GM21381 (cell line): ENCODE data around the gene CTXN1.
A peak's percentile ranks its signal among the peaks of the same experiment; 100 is the strongest.
"Not testable (repeated sequence)": the region's sequence is repeated elsewhere in the genome, so short reads cannot be mapped to it uniquely, and the experiment has no call there.

Experiments used
- ATAC-seq: cut with Tn5 transposase; IDR thresholded peaks from one replicate; pipeline ENCODE4 v1.9.1; 2021; ENCODE audit warnings: mild to moderate bottlenecking, moderate library complexity; ENCODE audit not compliant: unreplicated experiment

CTXN1 gene

DNA sequence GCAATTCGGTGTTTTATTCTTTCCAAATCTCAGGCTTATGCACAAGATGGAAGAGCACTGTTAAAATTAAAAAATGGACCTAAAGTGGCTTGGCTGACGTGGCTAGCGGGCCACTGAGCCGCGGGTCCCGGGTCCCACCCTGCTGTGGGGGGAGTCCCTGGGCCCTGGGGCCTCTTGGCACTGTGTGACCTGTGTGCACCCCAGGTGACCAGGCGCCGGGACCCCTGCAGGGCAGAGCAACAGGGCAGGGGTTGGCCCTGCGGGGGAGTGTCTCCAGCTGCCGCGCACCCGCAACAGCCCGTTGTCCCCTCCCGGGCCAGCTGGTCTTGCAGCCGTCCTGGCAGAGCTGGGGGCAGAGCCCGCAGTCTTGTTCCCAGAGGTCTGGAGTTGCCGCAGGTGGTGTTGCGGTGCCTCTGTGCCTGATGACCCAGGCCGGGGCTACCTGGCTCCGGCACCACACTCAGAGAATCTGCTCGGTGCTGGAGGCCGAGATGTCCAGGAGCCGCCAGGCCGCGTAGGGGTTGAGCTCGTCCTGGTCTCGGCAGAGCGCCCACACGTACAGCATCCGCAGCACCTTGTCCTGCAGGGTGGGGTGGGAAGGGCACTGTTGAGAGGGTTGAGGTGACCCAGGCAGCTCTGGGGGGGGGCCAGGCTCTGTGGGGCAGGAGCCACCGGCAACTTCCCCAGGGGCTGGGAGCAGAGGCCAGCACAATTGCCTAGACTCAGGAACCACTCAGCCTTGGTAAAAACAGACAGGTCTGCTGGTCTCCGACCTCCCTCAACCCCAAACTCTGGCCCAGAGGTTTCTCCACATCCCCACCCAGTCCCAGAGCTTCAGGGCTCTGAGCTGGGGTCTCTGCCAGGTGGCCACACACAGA lies 1.0 kb upstream of the CTXN1 start:
- ATAC-seq = no peak

GRCh38 chr19:7925171-7925851 lies 624 bp downstream of the CTXN1 start:
- ATAC-seq = no peak

DNA sequence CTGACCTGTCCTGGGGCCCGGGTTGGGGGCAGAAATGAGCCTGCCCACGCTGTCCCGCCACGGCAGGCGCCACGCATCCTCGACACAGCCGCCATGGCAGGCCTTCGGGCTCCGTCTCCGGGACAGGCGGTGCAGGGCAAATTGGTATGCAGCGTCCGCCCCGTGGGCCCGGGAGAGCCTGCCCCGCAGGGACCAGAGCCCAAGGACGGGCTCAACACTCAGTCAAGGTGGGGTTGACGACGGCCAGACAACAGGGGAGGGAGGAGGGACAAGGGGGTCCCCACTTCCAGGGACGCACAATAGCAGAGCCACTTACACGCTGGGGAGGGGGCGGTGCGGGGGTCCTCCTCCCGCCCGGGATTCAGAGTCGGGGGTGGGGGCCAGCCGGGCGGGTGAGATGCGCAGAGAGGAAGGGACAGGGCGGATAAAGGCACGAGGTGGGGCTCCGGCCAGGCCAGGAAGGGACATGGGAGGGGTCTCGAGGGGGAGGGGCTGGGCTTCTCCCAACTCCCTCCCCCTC lies 1.2 kb downstream of the CTXN1 start:
- ATAC-seq = no peak

GRCh38 chr19:7924241-7924640 lies 1.7 kb downstream of the CTXN1 start:
- ATAC-seq = no peak

GRCh38 chr19:7923295-7924191 lies 2.4 kb downstream of the CTXN1 start:
- ATAC-seq = no peak

DNA sequence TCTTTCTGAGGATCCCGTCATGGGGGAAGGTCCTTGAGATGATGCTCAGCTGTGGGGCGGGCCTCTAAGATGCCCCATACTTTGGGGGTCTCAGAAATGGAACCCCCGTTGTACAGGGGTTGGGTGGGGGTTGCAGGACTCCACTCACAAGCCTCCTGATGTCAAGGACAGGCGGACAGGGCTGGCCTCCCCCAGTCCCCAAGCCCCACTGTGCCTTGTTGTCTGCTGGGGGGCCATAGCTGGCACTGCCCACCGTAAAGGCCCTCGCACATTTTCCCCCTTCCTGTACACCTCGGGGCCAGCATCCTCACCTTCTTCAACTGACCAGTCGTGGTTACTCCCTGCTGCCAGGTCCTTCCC lies 3.1 kb downstream of the CTXN1 start:
- ATAC-seq = no peak

GRCh38 chr19:7921967-7922835 lies 3.7 kb downstream of the CTXN1 start:
- no peak for ATAC-seq

DNA sequence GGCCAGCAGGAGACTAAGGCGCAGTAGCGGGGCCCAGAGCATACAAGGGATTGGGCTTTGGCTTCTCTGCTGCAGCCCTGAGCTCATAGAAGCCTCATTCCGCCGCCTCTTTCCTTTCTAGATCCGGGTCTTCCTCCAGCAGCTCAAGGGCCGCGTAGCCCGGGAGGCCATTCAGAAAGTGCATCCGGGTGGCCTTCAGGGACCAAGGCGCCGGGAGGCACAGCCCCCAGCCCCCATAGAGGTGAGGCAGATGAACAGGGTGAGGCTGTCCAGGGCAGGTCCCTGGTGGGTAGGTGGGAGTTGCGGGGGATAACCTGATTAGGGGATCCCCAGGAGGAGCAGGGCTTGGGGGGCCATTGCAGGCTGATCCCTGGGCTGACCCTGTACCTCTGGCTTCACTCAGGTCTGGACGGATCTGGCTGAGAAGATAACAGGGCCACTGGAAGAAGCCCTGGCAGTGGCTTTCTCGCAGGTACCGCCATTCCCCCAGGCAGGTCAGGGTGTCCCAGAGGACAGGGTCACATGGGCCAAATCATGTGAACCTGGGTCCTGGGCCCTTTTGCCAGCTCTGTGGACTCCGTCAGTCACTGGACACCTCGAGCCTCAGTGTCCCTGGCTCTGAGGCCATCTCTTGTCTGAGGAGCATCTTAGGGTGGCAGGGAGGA lies 4.5 kb downstream of the CTXN1 start:
- no peak for ATAC-seq

DNA sequence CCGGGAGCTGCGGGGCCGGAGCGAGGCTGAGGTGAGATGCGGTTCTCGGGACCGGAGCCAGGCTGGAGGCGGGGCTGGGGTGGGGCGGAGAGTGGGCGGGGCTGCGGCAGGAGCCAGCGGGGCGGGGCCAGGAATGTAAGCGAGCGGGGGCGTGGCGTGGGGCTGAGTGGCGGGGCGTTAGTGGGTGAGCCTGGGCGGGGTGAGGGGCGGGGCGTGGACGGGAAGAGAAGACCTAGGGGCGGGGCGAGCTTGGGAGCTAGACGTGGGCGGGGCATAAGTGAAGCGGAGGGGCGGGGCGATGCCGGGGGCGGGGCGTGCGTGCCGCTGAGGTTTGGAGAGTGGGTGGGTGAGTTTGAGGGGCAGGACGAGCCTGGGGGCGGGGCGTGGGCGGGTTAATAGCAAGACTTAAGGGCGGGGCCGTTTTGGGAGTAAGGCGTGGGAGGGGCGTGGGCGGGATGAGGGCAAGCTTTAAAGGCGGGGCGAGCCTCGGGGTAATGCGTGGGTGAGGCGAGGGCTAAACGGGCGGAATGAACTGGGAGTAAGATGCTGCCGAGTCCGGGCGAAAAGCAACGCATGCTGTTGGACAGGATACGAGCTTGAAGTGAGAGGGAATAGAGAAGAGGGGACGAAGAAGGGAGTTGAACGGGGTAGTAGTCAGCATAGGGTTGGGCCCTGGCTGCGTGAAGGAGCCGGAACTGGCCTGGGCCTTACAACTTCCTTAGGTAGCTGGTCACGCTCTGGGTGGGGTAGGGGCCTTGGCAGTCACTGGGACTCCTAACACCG lies 5.2 kb downstream of the CTXN1 start:
- ATAC-seq = peak; percentile 41

- ATAC-seq = peak; percentile 58
Measured at GRCh38 chr19:7919610-7920518, 6.1 kb downstream of the CTXN1 start, which contains the start of gene SNAPC2. TSS of gene SNAPC2 (plus strand) at chr19:7920338. CDS start at chr19:7920367, 29 bp downstream.

GRCh38 chr19:7918615-7919421 lies 7.1 kb downstream of the CTXN1 start:
- ATAC-seq = no peak

GRCh38 chr19:7918062-7918614 lies 7.8 kb downstream of the CTXN1 start:
- ATAC-seq = not testable (repeated sequence)

DNA sequence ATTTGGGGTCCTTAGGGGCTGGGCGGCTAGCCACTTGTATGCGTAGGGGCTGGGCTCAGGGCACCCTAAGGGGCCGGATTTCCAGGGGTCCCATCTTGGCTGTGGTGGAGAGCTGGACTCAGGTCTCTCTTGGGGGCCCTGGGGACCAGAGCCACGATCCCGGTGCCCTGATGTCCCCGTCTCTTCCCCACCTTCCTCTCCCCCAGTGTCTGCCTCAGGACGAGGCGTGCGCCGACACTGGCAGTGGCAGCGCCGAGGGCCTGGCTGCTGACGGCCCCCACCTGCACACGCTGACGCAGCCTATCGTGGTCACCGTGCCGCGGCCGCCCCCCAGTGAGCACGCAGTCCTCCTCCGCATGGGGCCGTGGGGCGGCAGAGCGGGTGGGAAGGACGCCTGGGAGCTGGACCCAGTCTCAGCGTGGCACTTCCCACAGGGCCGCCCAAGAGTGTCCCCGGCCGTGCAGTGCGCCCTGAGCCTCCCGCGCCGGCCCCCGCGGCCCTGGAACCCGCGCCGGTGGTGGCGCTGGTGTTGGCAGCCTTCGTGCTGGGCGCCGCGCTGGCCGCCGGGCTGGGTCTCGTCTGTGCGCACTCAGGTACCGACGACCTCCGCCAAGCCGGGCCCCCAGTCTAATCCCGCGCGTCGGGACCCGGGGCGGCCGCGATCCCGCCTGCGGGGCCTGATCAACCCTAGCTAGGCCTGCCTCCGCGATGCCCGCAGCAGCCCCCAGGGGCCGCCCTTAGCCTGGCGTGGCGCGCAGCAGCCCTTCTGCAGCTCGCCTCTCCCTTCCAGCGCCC lies 8.5 kb downstream of the CTXN1 start:
- ATAC-seq = no peak

- ATAC-seq = no peak
Measured at GRCh38 chr19:7916955-7917266, 9.0 kb downstream of the CTXN1 start.

- ATAC-seq = no peak
Measured at GRCh38 chr19:7916103-7916954, 9.6 kb downstream of the CTXN1 start.
